B cell (primary cell): ENCODE data around the gene TRIAP1. TPM values are rescaled to one million over a fixed set of nuclear protein-coding genes. Genes with fewer than 3 reads are reported as not detected.

Experiments
- ATAC-seq: fragments of 200-7000 bp; cut with Tn5 transposase; one replicate; pipeline ENCODE4 v1.10.0; 2021; ENCODE audit warnings: low read depth, mild to moderate bottlenecking, moderate number of reproducible peaks, moderate library complexity
- CTCF ChIA-PET: fragments of 350-600 bp; sonication (Branson Sonifier 250); formaldehyde crosslinking; loops from one replicate; lab custom pipeline; 2021; ENCODE audit warnings: antibody characterized with exemption, inconsistent platforms; lab: Charles Lee
- POLR2A ChIA-PET: fragments of 350-600 bp; sonication (Branson Sonifier 250); formaldehyde crosslinking; loops from one replicate; lab custom pipeline; 2021; ENCODE audit warnings: antibody characterized with exemption; lab: Charles Lee
- DNase-seq: peaks from one replicate; pipeline ENCODE4 v3.0.0; 2013
- H2AFZ ChIP-seq: 2 replicates; pipeline ENCODE4 v1.6.1; 2012; ENCODE audit warnings: mild to moderate bottlenecking, low read depth, low read length; ENCODE audit not compliant: insufficient read depth, poor library complexity, severe bottlenecking
- H3K27ac ChIP-seq, 2 donors: 1 replicate in 1 of 2; 2 replicates in 1 of 2; pipeline ENCODE4 v1.5.1; 2012 to 2013; ENCODE audit warnings: low read length in 2 of 2, mild to moderate bottlenecking in 2 of 2, moderate library complexity in 1 of 2
- H3K27me3 ChIP-seq, 4 experiments: fragments of 200-600 bp in 1 of 4; sonication (generic) in 1 of 4; replicated peaks in 1 of 4; 1 replicate in 2 of 4; 2 replicates in 2 of 4; pipeline versions ENCODE4 v1.6.1 to v1.7.0; 2013 to 2016; ENCODE audit warnings: low read length in 3 of 4, mild to moderate bottlenecking in 2 of 4, mixed read lengths in 1 of 4, moderate library complexity in 1 of 4; ENCODE audit not compliant: insufficient read depth in 4 of 4, control insufficient read depth in 3 of 4; ENCODE audit errors: control extremely low read depth in 1 of 4
- H3K36me3 ChIP-seq, 2 experiments: replicated peaks in 1 of 2; 1 replicate in 1 of 2; 2 replicates in 1 of 2; pipeline versions ENCODE4 v1.6.1 to v1.7.1; 2013; ENCODE audit warnings: low read length in 1 of 2; ENCODE audit not compliant: insufficient read depth in 2 of 2, control insufficient read depth in 1 of 2; ENCODE audit errors: control extremely low read depth in 1 of 2, extremely low read depth in 1 of 2
- H3K4me1 ChIP-seq, 2 donors: fragments of 200-600 bp in 1 of 2; sonication (generic) in 1 of 2; 1 replicate in 1 of 2; 2 replicates in 1 of 2; pipeline versions ENCODE4 v1.5.1 to v1.6.1; 2013 to 2017; ENCODE audit warnings: low read length in 2 of 2; ENCODE audit not compliant: control insufficient read depth in 2 of 2, insufficient read depth in 2 of 2
- H3K4me2 ChIP-seq: replicated peaks from 2 replicates; pipeline ENCODE3; 2012; ENCODE audit warnings: mild to moderate bottlenecking, low read depth, low read length; ENCODE audit not compliant: poor library complexity, severe bottlenecking
- H3K4me3 ChIP-seq, 5 experiments: fragments of 200-600 bp in 1 of 5; sonication (generic) in 1 of 5; 1 replicate in 3 of 5; 2 replicates in 2 of 5; pipeline versions ENCODE4 v1.5.1 to v1.7.0; 2011 to 2016; ENCODE audit warnings: low read length in 4 of 5, mild to moderate bottlenecking in 4 of 5, low read depth in 2 of 5, control low read depth in 1 of 5, moderate library complexity in 1 of 5; ENCODE audit not compliant: insufficient read depth in 1 of 5; ENCODE audit errors: control extremely low read depth in 1 of 5, extremely low read depth in 1 of 5
- H3K79me2 ChIP-seq: fragments of 200-600 bp; sonication (generic); one replicate; pipeline ENCODE4 v1.6.0; 2016; ENCODE audit warnings: low read length; ENCODE audit not compliant: control insufficient read depth, insufficient read depth
- H3K9ac ChIP-seq: fragments of 200-600 bp; sonication (generic); 2 replicates; pipeline ENCODE4 v1.6.1; 2017; ENCODE audit warnings: mild to moderate bottlenecking, low read length, moderate library complexity
- H3K9me3 ChIP-seq, 3 donors: one replicate each; pipeline versions ENCODE4 v1.6.1 to v1.7.1; 2013; ENCODE audit warnings: low read length in 2 of 3; ENCODE audit not compliant: control insufficient read depth in 2 of 3, insufficient read depth in 1 of 3; ENCODE audit errors: control extremely low read depth in 1 of 3
- H4K20me1 ChIP-seq: 2 replicates; pipeline ENCODE4 v1.6.0; 2012; ENCODE audit warnings: mild to moderate bottlenecking, low read length; ENCODE audit not compliant: insufficient read depth, control insufficient read depth, poor library complexity, severe bottlenecking
- H3K27ac Mint-ChIP-seq: one replicate; pipeline ENCODE4 v1.8.0; 2021; ENCODE audit warnings: mixed read lengths
- H3K27me3 Mint-ChIP-seq: one replicate; pipeline ENCODE4 v1.8.0; 2021; ENCODE audit warnings: mixed read lengths
- H3K4me1 Mint-ChIP-seq: one replicate; pipeline ENCODE4 v1.8.0; 2021; ENCODE audit warnings: mixed read lengths
- H3K4me3 Mint-ChIP-seq: one replicate; pipeline ENCODE4 v1.8.0; 2021; ENCODE audit warnings: mixed read lengths
- H3K9me3 Mint-ChIP-seq: one replicate; pipeline ENCODE4 v1.8.0; 2022; ENCODE audit warnings: mixed read lengths; ENCODE audit not compliant: insufficient read depth
- EZH2 ChIP-seq: IDR thresholded peaks from 2 replicates; pipeline ENCODE4 v1.6.1; 2012; ENCODE audit warnings: borderline replicate concordance, low read depth, mild to moderate bottlenecking, moderate library complexity, low read length; ENCODE audit not compliant: insufficient read depth, poor library complexity, severe bottlenecking
- WGBS: methylation state at CpG from one replicate; pipeline ENCODE4 v1.1.5; 2013; ENCODE audit warnings: missing lambda C conversion rate; ENCODE audit not compliant: insufficient coverage; 5-methylcytosine and 5-hydroxymethylcytosine counted together
- intact Hi-C: fragments of 100-400 bp; cut with micrococcal nuclease; formaldehyde crosslinking; loops from one replicate; pipeline ENCODE4 v1.10.0; 2022
- polyA plus RNA-seq: library from polyadenylated mRNA; depleted of rRNA; stranded (reverse); fragments of >200 nt; gene quantifications from 2 replicates; pipeline ENCODE4 v1.2.3, GENCODE V29; 2012
- total RNA-seq, 2 donors: library from RNA; stranded (reverse); fragments of 120-200 nt in 1 of 2; gene quantifications; 1 replicate in 1 of 2; 2 replicates in 1 of 2; pipeline versions ENCODE4 v1.2.3 to v1.2.4, GENCODE V29; 2013 to 2022
- TF ChIP-seq, protein P1 (sequence below): fragments of 200-600 bp; IDR thresholded peaks from one replicate; pipeline ENCODE4 v1.8.0; 2022; ENCODE audit warnings: antibody characterized with exemption, mild to moderate bottlenecking

Gene TRIAP1
- total and polyA plus RNA-seq, 2 donors (not counting 1 experiment from before 2014, with no cell fraction given), result 13.8 to 19.6 TPM

DNA sequence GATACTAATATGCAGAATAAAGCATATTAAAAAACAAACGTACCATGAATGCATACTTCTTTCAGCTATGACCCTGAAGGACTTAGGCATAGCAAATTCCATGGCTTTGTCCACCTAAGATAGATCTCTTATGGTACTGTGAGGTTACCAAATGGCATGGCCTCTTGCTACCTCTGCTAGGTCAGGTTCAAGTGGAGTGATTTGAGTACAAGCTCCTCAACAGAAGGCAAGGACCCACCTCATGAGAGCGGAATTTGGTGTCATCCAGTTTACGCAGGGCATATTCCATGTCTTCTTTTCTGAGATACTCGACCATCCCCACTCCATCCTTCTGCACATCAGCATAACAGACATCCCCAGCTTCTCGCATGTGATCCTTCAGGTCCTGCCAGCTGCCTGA lies 17.5 kb upstream of the TRIAP1 start:
- H3K27me3 Mint-ChIP-seq, result no peaks in the 10 kb centered on the region
- CTCF ChIA-PET, result interaction anchor here (1.2 to 4.2 kb wide), 2 partner anchors 11 to 65 kb away, joined by 3 to 39 read pairs; partner anchors contain the start of gene COQ5

DNA sequence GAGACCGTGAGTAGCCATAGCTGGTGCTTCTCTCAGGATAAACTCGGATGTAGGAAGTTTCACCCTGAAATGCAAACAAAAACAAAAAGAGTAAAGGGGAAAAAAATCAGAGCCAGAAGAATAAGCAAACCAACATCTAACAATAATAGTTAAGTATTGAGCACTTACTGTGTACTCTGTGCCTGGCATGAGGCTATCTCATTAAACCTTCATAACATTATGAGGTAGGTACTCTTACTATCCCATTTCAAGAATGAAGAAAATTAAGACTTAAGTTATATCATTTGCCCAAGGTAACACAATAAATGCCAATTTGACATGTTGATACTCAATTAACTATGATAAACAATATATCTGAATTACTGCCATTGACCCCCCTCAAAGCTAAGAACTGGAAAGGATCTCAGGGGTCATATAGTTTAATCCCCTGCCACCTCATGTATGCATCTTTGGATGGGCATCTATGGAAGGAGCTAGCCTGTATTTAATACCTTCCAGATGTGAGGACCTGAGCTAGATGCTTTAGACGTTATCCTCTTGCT lies 16.0 kb upstream of the TRIAP1 start:
- no peak overlapping the region for H3K4me3 ChIP-seq
- H3K27me3 Mint-ChIP-seq, result no peaks in the 10 kb centered on the region
- H3K9me3 Mint-ChIP-seq, result no peaks in the 10 kb centered on the region
- H4K20me1 ChIP-seq, result peaks cover 68% of the 10 kb centered on the region
- ChIA-PET POLR2A (no interaction called here), CTCF (interaction anchor here (0.5 kb wide), 1 partner anchor 207 kb away, joined by 3 read pairs; no protein-coding TSS in a partner anchor)
- no peaks in the 10 kb centered on the region for H3K9me3 ChIP-seq
- ATAC-seq, result no peak
- no peak overlapping the region for H2AFZ ChIP-seq
- H3K79me2 ChIP-seq, result peaks cover 72% of the 10 kb centered on the region
- H3K36me3 ChIP-seq, result peaks cover 17 to 81% of the 10 kb centered on the region in 2 experiments
- no peak overlapping the region for H3K27ac ChIP-seq
- 100% methylated on average over 1 of the region's 3 CpGs for WGBS
- peaks cover 0 to 5% of the 10 kb centered on the region in 2 donors for H3K4me1 ChIP-seq
- DNase-seq, result no peak
- TF ChIP-seq EZH2, result no peak
- TF ChIP-seq, protein P1, sequence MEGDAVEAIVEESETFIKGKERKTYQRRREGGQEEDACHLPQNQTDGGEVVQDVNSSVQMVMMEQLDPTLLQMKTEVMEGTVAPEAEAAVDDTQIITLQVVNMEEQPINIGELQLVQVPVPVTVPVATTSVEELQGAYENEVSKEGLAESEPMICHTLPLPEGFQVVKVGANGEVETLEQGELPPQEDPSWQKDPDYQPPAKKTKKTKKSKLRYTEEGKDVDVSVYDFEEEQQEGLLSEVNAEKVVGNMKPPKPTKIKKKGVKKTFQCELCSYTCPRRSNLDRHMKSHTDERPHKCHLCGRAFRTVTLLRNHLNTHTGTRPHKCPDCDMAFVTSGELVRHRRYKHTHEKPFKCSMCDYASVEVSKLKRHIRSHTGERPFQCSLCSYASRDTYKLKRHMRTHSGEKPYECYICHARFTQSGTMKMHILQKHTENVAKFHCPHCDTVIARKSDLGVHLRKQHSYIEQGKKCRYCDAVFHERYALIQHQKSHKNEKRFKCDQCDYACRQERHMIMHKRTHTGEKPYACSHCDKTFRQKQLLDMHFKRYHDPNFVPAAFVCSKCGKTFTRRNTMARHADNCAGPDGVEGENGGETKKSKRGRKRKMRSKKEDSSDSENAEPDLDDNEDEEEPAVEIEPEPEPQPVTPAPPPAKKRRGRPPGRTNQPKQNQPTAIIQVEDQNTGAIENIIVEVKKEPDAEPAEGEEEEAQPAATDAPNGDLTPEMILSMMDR, result no peak
- H3K27ac Mint-ChIP-seq, result no peak overlapping the region
- intact Hi-C loops, result loop anchor here (10.0 kb wide), 1 partner anchor 443 kb away; the partner anchor contains the start of gene SPPL3
- H3K27me3 ChIP-seq, result no peaks in the 10 kb centered on the region
- H3K4me2 ChIP-seq, result no peak overlapping the region
- H3K4me3 Mint-ChIP-seq, result no peak overlapping the region
- no peak overlapping the region for H3K9ac ChIP-seq
- peaks cover 17% of the 10 kb centered on the region for H3K4me1 Mint-ChIP-seq

More for the DNA sequence above, 17.5 kb upstream of the TRIAP1 start:
- H3K9me3 ChIP-seq, result no peaks in the 10 kb centered on the region
- no peak overlapping the region for H3K27ac ChIP-seq
- intact Hi-C loops, result loop anchor here (10.0 kb wide), 1 partner anchor 441 kb away; the partner anchor contains the start of gene SPPL3
- no peaks in the 10 kb centered on the region for H3K9me3 Mint-ChIP-seq
- no peaks in the 10 kb centered on the region for H3K27me3 ChIP-seq
- peaks cover 12 to 72% of the 10 kb centered on the region in 2 experiments for H3K36me3 ChIP-seq
- peaks cover 12 to 14% of the 10 kb centered on the region in 2 donors for H3K4me1 ChIP-seq
- POLR2A ChIA-PET, result no interaction called here
- WGBS, result 94% methylated on average over 4 of the region's 5 CpGs
- no peak overlapping the region for H3K9ac ChIP-seq
- ATAC-seq, result no peak
- no peak overlapping the region for H3K27ac Mint-ChIP-seq
- H3K4me3 ChIP-seq, result no peak overlapping the region
- peaks cover 85% of the 10 kb centered on the region for H3K79me2 ChIP-seq
- no peak overlapping the region for H3K4me2 ChIP-seq
- no peak for DNase-seq
- no peak overlapping the region for H3K4me3 Mint-ChIP-seq
- H3K4me1 Mint-ChIP-seq, result peaks cover 27% of the 10 kb centered on the region
- TF ChIP-seq EZH2, result no peak
- TF ChIP-seq, protein P1, result no peak
- peaks cover 77% of the 10 kb centered on the region for H4K20me1 ChIP-seq
- no peak overlapping the region for H2AFZ ChIP-seq
